Choroid plexus epithelial cell (primary cell): Measurements from ENCODE around the gene HCRTR2.

Experiments
- DNase-seq: peaks from one replicate; pipeline ENCODE4 v3.0.0-alpha.2; 2010; ENCODE audit warnings: low read depth
- H3K4me3 ChIP-seq: 2 replicates; pipeline ENCODE4 v1.5.1; 2011; ENCODE audit warnings: low read depth, mild to moderate bottlenecking, control low read depth, low read length, moderate library complexity
- TF ChIP-seq, protein P1 (sequence below): conservative IDR thresholded peaks from 2 replicates; pipeline ENCODE4 v1.5.1; 2011; ENCODE audit warnings: low read depth, mild to moderate bottlenecking, control low read depth, inconsistent platforms, low read length, moderate library complexity

The HCRTR2 gene

DNA sequence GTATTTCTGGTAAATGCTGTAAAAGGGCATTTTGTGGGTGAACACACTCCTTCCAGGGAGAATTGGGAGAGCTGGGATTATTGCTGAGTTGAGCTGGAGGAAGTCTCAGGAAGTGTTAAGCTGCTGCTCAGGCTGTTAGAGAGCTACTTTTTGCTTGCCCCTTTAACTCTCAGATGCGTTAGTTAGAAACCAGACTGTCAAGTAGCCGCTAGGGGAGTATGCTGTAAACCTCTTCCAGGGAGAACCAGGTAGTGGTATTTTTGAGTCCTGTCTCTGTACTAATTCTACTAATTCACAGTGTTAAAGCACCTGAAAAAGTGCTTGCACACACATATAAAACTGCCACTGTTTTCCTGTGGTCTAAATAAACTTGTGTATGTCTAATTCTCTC, 146.4 kb downstream of the HCRTR2 start:
- H3K4me3 ChIP-seq: no peak overlapping the region
- TF ChIP-seq, protein P1, sequence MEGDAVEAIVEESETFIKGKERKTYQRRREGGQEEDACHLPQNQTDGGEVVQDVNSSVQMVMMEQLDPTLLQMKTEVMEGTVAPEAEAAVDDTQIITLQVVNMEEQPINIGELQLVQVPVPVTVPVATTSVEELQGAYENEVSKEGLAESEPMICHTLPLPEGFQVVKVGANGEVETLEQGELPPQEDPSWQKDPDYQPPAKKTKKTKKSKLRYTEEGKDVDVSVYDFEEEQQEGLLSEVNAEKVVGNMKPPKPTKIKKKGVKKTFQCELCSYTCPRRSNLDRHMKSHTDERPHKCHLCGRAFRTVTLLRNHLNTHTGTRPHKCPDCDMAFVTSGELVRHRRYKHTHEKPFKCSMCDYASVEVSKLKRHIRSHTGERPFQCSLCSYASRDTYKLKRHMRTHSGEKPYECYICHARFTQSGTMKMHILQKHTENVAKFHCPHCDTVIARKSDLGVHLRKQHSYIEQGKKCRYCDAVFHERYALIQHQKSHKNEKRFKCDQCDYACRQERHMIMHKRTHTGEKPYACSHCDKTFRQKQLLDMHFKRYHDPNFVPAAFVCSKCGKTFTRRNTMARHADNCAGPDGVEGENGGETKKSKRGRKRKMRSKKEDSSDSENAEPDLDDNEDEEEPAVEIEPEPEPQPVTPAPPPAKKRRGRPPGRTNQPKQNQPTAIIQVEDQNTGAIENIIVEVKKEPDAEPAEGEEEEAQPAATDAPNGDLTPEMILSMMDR: peak; percentile 9
- DNase-seq: no peak

DNA sequence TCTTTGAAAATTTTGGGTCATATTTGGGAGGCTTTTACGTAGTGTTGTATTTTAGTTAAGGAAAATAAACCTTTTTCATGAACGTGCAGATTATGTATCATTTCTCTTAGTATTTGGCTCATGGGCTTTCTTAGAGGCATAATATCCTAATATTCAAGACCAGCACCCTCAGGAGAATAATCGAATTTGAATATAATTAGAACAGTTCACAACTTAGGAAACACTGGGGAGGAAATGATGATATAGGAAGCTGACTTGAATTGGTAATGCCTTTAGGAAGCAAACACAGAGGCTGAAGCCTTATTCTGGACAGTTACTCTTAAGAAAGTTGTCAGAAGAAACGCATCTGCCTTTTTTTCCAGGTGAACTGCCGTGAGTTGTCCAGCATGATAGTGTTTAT, 152.9 kb downstream of the HCRTR2 start, which contains the start of gene GFRAL:
Gene GFRAL (plus strand): TSS at position 301 of the 400 bp plus-strand sequence. CDS start 86 bp downstream, at position 387.
- TF ChIP-seq, protein P1: no peak
- DNase-seq: no peak
- no peak within 1 kb of the TSS for H3K4me3 ChIP-seq
